GM21381 (cell line): Measurements from ENCODE around the gene PLPPR2.
"Not testable (repeated sequence)": the region's sequence is repeated elsewhere in the genome, so short reads cannot be mapped to it uniquely, and the experiment has no call there.

Experiments
- ATAC-seq: cut with Tn5 transposase; IDR thresholded peaks from one replicate; pipeline ENCODE4 v1.9.1; 2021; ENCODE audit warnings: mild to moderate bottlenecking, moderate library complexity; ENCODE audit not compliant: unreplicated experiment

Gene PLPPR2

GRCh38 chr19:11370744-11371143 lies 15.5 kb downstream of the PLPPR2 start:
- no peak for ATAC-seq

DNA sequence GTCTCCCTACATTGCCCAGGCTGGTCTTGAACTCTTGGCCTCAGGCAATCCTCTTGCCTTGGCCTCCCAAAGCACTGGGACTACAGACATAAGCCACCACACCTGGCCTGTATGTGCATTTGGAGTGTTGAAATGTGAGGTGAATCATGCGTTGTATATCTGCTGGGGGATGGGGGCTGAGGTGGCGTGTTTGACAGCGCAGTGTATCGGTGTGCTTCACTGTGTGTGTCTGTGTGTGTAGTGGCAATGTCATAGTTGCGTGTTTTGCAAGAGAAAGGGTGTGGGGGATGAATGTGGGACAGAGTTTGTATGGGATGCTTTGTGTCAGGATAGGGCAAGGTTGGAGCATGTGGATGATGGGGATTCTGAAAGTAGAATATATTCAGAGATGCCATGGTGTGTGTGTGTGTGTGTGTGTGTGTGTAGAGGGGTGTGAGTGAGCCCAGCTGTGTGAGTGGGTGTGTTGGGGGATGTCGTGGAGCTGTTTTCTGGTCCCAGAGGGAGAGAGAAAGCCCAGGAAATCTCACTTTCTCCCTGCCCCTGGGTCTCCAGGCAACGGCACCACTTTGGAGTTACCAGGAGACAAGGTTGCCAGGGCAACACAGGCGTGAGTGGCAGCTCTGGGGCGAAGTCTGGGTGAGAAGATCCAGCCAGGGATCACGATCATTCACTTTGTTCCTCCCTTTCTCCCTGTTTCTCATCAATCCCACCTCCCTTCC lies 18.1 kb downstream of the PLPPR2 start:
- no peak for ATAC-seq

DNA sequence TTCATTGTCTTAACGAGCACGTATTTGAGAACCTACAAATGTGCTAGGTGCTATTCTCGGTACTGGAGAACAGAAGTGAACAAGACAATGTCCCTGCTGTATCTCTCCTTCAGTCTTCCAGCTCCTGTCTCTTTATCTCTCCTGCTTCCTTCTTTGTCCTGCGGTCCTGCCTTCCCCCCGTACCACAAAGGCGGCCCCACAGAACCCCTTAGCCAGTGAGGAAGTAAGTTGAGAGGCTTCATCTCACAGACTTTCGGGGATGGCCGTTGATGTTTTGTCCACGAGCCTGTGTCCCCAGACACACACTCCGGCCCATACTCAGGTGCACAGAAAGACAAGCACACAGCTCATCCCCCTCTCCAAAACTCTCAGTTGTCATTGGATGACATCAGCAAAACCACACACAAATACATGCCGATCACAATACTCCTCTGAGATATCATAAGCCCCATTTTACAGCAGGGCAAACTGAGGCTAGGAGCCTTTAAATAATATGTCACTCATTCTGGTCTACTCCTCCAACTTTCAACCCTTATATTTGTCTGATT lies 18.7 kb downstream of the PLPPR2 start:
- no peak for ATAC-seq

DNA sequence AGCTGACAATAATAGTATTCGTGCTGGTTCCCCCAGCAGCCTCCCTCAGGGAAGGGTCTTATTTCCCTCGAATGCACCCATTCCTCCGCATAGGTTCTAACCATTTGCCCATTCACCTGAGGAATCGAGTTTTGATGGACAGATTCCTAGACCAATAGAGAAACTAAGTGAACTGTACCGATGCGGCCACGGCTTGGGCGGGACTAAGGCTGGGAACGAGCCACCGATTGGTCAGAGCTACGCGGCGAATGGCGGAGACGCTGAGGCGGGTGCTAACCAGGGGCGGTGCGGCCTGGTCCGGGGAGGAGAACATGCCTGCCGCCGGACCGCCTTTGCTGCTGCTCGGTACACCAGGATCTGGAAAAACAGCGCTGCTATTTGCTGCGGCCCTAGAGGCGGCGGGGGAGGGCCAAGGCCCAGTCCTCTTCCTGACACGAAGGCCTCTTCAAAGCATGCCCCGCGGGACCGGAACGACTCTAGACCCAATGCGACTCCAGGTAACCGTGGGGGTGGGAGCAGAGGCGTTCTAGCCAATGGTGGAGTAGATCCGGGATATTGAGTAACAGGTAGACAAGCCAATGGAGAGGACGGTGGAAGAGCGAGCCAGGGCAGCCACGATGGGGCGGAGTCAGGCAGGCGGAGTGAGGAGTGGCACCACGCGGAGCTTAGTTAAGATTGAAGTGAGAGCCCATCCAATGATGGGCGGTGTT lies 19.4 kb downstream of the PLPPR2 start, which contains the start of gene SWSAP1:
Gene SWSAP1 (plus strand): TSS at position 234 of the 710 bp plus-strand sequence. CDS start 15 bp downstream, at position 249.
- ATAC-seq: peak; percentile 88

- ATAC-seq: no peak
Measured at GRCh38 chr19:11375143-11375948, 20.1 kb downstream of the PLPPR2 start.

- ATAC-seq: no peak
Measured at GRCh38 chr19:11377237-11377636, 22.0 kb downstream of the PLPPR2 start.

DNA sequence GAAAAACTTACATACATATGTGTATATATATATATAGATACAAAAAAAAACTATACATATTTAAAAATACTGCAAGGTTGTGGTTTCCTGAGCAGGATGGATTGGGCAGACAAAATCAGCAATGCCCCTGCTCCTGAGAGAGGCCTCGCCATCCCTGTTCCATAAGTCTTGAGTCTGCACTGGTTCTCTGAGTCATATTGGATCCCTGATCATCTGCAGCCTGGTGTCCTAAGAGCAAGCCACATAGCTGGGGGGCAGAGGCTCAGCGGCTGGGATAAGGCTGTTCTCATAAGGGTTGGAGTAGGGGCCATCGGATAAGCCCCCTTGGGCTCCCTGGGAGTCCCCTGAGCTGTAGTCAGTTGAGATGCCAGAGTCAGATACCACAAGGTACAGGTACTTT lies 22.5 kb downstream of the PLPPR2 start:
- ATAC-seq: no peak

DNA sequence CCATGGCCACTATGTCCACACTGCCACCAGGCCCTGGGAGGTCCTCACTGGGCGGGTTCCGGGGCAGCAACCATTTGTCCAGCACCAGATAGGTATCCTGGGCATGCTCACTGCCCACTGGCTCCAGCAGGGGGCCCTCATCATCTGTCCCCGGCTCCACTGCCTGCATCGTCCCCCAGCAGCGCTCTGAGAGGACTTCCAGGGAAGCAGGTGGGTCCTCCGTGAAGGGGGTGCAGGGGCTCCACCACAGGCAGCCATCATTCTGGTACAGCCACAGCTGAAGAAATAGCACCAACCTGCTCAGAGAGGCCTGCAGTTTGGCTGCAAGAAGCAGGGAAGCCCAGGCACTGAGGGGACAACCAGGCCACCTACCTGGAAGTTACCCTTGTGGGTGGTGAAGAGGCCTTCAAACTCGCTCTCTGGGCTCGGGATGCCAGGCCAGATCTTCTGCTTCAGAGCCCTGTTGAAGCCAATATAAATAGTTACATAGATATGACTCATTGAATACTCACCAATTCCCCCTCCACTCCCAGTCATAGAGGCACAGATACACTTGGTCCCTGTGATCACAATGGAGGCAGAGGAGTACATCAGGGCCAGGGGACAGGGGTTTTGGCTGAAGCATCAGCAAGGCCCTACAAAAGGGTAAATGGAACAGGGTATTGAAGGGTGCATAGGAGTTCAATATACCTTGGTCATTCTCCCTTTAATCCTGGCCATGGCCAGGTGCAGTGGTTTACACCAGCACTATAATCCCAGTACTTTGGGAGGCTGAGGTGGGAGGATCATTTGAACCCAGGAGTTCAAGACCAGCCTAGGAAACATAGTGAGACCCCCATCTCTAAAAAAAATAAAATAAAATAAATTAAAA lies 23.3 kb downstream of the PLPPR2 start:
- no peak for ATAC-seq

DNA sequence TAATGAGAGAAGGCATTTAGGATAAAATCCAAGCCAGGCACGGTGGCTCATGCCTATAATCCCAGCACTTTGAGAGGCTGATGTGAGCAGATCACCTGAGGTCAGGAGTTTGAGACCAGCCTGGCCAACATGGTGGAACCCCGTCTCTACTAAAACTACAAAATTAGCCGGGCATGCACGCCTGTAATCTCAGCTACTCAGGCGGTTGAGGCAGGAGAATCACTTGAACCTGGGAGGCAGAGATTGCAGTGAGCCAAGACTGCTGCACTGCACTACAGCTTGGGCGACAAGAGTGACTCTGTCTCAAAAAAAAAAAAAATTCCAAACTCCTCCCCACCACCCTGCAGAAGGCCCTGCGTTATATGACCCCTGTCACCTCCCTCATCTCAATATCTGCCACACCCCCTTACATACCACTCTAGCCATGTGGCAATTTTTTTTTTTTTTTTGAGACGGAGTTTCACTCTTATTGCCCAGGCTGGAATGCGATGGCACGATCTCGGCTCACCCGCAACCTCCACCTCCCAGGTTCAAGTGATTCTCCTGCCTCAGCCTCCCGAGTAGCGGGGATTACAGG lies 24.1 kb downstream of the PLPPR2 start:
- not testable (repeated sequence) for ATAC-seq

DNA sequence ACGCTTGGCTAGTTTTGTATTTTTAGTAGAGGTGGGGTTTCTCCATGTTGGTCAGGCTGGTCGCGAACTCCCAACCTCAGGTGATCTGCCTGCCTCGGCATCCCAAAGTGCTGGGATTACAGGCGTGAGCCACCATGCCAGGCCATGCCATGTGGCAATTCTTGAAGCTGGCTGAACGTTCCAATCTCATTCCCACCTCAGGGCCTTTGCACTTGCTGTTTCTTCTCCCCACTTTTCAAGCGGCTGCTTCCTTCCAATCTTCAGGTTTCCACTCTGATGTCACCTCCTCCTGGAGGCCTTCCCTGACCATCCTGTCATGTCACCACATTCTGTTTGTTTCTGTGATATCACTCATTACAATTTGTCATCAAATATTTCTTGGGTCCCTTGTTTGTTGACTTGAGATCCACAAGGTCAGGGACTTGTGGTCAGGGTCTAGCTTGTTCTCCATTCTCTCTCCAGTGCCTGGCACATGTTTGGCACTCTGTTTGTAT lies 24.7 kb downstream of the PLPPR2 start:
- no peak for ATAC-seq

- peak; percentile 74 for ATAC-seq
Measured at GRCh38 chr19:11380653-11381537, 25.7 kb downstream of the PLPPR2 start.

DNA sequence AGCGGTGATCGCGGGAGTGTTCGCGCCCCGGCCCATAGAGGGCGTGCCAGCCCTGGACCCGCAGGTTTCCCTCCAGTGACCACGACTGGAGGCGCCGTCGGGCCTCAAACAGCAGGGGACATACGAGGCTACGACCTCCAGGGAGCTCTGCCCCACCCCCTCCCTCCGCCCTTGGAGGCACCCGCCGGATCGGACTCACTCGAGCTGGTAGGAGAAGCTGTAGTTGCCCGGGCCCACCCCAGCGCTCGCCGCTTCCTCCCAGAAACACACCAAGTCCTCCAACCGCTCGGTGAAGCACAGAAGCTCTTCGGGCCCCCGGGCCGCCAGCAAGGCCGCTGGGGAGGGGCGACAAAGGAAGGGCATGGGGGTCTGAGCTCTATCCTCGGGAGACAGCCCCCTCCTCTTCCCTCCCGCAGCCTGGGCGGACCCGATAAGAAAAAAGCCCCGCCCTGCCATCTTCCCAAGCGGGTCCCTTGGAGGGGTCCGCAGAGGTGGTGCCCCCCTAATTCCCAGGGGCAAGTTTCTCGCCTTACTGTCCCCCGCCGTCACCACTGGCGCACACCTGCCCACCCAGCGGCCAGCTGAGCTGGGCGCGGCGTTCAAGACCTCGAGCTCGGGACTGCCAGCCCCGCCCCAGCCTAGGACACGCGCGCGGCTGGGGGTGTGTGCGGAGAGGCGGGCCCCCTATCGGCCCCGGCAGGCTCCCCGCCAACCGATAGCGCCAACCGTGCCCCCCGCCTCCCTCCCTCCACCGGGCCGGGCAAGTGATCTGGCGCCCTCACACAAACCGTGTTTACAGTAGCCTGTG lies 27.9 kb downstream of the PLPPR2 start:
- ATAC-seq: no peak

GRCh38 chr19:11383706-11384048 lies 28.4 kb downstream of the PLPPR2 start:
- ATAC-seq: no peak

GRCh38 chr19:11384778-11385129 lies 29.5 kb downstream of the PLPPR2 start:
- no peak for ATAC-seq

DNA sequence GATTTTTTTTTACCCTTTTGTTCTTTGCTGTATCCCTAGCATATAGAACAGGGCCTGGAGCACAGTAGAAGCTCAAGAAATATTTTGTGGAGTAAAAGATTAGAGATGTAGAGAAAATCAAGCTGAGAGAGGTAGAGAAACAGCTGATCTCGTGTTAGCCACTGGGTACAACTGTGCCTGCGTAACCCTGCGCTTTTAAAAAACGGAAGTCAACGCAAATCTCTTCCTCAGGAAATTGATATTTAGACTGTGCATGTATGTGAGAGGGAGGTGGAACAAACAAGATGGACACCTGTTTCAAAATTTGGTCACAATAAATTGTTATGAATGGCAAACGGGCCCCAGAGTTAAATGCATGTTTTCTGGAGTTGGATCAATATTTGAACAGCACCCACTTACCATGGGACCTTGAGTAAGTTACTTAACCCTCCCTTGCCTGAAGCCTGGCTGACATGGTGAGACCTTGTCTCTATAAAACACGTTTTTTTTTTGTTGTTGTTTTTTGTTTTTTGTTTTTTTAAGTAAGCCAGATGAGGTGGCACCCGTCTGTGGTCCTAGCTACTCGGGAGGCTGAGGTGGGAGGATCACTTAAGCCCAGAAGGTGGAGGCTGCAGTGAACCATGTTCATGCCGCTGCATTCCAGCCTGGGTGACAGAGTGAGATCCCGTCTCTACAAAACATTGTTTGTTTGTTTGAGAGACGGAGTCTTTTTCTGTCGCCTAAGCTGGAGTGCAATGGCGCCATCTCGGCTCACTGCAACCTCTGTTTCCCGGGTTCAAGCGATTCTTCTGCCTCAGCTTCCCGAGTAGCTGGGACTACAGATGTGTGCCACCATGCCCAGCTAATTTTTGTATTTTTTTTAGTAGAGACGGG lies 32.2 kb downstream of the PLPPR2 start:
- no peak for ATAC-seq

GRCh38 chr19:11390359-11390758 lies 35.1 kb downstream of the PLPPR2 start:
- no peak for ATAC-seq
